ENCODE results near the gene HYAL1.

Gene HYAL1

DNA sequence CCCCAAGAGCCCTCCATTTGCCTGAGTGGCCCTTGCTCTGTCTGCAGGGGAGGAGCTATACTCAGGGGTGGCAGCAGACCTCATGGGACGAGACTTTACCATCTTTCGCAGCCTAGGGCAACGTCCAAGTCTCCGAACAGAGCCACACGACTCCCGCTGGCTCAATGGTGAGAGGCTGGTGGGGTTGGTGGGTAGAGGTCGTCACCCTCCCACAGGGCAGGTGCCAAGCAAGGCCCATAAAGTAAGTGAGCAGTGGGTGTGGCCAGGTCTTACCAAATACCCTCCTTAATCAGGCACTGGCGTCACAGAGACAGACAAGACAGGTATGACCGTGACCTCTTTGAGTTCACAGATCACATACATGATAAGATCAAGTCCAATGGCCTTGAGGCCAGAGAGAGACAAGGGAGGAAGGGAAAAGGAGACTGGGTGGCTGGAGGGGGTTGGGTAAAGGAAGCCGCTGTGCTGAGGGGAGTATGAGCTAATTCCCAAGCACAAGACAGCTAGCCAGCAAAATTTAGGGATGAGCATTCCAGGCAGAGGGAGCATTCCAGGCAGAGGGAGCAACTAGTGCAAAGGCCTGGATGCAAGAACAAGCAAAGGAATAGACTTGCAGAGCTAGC is 31.9 kb downstream of the HYAL1 start:
- TF ChIP-seq, protein P1, sequence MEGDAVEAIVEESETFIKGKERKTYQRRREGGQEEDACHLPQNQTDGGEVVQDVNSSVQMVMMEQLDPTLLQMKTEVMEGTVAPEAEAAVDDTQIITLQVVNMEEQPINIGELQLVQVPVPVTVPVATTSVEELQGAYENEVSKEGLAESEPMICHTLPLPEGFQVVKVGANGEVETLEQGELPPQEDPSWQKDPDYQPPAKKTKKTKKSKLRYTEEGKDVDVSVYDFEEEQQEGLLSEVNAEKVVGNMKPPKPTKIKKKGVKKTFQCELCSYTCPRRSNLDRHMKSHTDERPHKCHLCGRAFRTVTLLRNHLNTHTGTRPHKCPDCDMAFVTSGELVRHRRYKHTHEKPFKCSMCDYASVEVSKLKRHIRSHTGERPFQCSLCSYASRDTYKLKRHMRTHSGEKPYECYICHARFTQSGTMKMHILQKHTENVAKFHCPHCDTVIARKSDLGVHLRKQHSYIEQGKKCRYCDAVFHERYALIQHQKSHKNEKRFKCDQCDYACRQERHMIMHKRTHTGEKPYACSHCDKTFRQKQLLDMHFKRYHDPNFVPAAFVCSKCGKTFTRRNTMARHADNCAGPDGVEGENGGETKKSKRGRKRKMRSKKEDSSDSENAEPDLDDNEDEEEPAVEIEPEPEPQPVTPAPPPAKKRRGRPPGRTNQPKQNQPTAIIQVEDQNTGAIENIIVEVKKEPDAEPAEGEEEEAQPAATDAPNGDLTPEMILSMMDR (IDR thresholded peaks at IDR 0.05; ENCODE audit: low read depth, low read length, missing control alignments), result no peak
- DNase-seq (ENCODE audit: extremely low read depth, low read depth), result no peak
- no peak overlapping the region for H3K4me3 ChIP-seq (replicated peaks; ENCODE audit: low read depth, low read length)

DNA sequence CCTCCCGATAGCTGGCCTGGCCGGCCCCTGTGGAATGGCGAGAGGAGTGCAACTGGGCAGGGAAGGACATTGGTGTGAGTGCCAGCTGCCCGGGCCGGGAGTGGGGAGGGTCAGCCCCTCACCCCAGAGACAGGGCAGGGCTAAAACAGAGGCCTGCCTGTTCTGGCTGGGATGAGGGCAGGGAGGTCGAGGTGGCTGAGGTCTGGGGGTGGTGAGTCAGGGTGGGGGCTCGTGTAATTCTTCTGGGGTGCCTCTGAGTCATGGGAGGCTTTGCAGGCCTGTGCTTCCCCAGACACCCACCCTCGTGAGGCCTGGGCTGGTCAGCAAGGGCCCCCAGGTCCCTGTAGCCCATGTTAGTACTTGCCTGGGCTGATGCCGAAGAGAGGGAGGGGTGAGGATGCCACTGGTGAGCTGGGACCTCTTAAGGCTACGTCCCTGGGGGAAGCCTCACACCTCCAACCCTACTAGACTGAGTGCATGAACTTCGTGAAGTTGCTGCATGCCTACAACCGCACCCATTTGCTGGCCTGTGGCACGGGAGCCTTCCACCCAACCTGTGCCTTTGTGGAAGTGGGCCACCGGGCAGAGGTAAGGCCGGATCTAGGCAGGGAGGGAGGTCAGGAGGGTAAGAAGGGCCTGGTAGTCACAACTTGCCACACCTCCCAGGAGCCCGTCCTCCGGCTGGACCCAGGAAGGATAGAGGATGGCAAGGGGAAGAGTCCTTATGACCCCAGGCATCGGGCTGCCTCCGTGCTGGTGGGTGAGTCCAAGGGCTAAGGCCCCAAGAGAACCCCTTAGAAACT is 32.8 kb downstream of the HYAL1 start:
- no peak for DNase-seq (ENCODE audit: extremely low read depth, low read depth)
- TF ChIP-seq, protein P1 (IDR thresholded peaks at IDR 0.05; ENCODE audit: low read depth, low read length, missing control alignments), result no peak
- H3K4me3 ChIP-seq (replicated peaks; ENCODE audit: low read depth, low read length), result no peak overlapping the region

DNA sequence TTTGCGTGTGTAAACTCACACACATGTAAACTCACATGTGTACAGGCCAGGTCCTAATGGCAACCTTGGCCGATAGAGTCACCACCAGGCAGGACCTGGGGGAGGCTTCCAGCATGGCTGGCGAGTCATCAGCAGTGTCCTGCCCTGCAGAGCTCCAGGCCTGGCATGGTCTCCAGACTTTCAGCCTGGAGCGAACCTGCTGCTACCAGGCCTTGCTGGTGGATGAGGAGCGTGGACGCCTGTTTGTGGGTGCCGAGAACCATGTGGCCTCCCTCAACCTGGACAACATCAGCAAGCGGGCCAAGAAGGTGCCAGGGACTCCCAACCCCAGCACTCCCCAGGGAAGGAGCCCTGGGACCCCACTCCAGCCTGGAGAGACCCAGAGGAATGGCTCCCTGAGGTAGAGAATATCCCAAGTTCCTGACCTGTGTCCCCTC is 33.4 kb downstream of the HYAL1 start:
- no peak for DNase-seq (ENCODE audit: extremely low read depth, low read depth)
- no peak overlapping the region for H3K4me3 ChIP-seq (replicated peaks; ENCODE audit: low read depth, low read length)
- TF ChIP-seq, protein P1 (IDR thresholded peaks at IDR 0.05; ENCODE audit: low read depth, low read length, missing control alignments), result no peak

DNA sequence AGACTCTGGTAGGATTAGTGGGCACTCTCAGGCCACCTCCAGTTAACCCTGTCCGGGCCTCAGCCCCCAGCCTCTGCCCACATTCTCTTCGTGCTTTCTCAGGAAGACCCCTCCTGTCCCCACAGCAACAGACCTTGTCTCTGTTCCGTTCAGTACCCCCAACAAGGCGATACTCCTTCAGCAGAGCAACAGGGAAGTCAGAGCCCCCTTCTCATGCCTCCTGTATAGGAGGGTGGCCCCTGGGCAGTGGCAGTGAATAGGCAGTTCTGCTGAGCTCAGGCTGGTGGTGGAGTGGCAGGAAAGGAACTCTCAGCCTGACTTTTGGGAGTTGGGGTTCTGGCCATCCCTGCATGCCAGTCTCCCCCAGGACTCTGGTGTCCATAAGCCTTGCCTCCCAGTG is 33.9 kb downstream of the HYAL1 start:
- no peak for DNase-seq (ENCODE audit: extremely low read depth, low read depth)
- H3K4me3 ChIP-seq (replicated peaks; ENCODE audit: low read depth, low read length), result peak overlapping the region; percentile 22
- TF ChIP-seq, protein P1 (IDR thresholded peaks at IDR 0.05; ENCODE audit: low read depth, low read length, missing control alignments), result no peak

DNA sequence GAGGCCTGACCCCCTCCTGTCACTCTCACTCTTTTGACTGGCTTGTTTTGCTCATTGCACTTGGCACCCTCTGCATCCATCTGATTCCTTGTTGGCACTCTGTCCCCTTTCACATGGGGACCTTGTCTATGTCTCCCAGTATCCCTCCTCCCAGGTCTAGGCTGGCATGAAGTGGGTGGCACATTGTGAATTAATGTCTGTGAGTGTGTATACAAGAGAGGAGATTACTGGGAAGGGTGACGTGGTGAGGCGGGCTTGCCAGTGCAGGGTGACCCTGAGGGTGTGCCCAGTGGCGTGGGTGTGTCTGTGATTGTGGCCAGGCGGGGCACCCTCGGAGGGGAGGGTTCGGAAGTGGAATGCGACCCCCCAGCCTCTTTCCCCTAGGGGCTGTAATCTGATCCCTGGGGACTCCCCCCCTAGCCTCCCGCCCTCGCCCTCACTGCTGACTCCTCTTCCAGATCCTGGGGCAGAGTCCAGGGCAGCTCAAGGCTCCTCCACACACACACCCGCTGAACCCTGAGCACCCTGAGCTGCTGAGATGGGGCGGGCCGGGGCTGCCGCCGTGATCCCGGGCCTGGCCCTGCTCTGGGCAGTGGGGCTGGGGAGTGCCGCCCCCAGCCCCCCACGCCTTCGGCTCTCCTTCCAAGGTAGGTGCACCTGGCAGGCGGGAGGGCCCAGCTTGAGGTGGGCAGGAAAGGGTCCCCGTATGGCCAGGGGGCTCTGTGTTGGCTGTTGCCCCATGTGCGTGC is 34.5 kb downstream of the HYAL1 start, which contains the start of gene SEMA3B:
SEMA3B (plus strand) TSS at position 445 of the 749 bp plus-strand sequence; CDS start at position 539, 94 bp downstream.
- H3K4me3 ChIP-seq (replicated peaks; ENCODE audit: low read depth, low read length), result peak within 1 kb of the TSS; percentile 22
- TF ChIP-seq, protein P1 (IDR thresholded peaks at IDR 0.05; ENCODE audit: low read depth, low read length, missing control alignments), result no peak
- DNase-seq (ENCODE audit: extremely low read depth, low read depth), result no peak

DNA sequence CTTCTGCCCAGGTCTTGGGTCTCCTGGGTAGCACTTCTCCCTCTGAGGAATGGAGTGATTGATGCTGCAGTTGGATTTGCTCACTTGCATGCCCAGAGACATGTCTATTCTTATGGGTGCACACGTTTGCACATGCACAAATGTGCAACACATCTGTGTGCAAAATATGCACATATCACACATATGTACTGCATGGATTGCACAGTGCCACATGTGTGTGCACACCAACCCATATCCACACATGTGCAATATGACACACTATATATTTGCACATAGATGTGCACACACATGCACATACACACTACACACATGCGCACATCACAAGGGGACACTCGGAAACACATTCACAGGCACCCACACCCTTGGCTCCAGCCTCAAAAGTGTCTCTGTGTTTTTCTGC is 35.1 kb downstream of the HYAL1 start:
- H3K4me3 ChIP-seq (replicated peaks; ENCODE audit: low read depth, low read length), result no peak overlapping the region
- TF ChIP-seq, protein P1 (IDR thresholded peaks at IDR 0.05; ENCODE audit: low read depth, low read length, missing control alignments), result no peak
- no peak for DNase-seq (ENCODE audit: extremely low read depth, low read depth)
